ENCODE results near the gene PNLDC1. TPM values are rescaled to one million over a fixed set of nuclear protein-coding genes. Genes with fewer than 3 reads are reported as not detected.
A peak's percentile ranks its signal among the peaks of the same experiment; 100 is the strongest.

Gene PNLDC1
- total and polyA plus RNA-seq, 12 donors = 0.09 to 0.72 (median 0.22) TPM; not detected in 6

GRCh38 chr6:159830501-159831372 is 30.7 kb downstream of the PNLDC1 start:
- DNase-seq (no peak), ATAC-seq (peak in 1 of 8 donors; percentile 14)
- no peak overlapping the region for H3K27ac ChIP-seq
- peaks cover 0 to 4% (median 0%) of the 10 kb centered on the region in 7 donors for H3K27me3 ChIP-seq
- H3K4me1 ChIP-seq = peaks cover 0 to 26% (median 7%) of the 10 kb centered on the region in 9 donors
- 64 to 71% methylated on average over 11 of the region's 11 CpGs for WGBS, 2 donors
- H3K4me3 ChIP-seq = no peak overlapping the region
- intact Hi-C loops (cut with DNase I) = no loop called here
- H3K9me3 ChIP-seq = no peaks in the 10 kb centered on the region
- no peaks in the 10 kb centered on the region for H3K36me3 ChIP-seq
- no peak for TF ChIP-seq CTCF (IDR thresholded peaks at IDR 0.05)

GRCh38 chr6:159831373-159831679 is 31.2 kb downstream of the PNLDC1 start:
- intact Hi-C loops (cut with DNase I) = no loop called here
- Histone ChIP-seq H3K27ac (no peak overlapping the region), H3K27me3 (peaks cover 0 to 4% (median 0%) of the 10 kb centered on the region in 7 donors), H3K36me3 (no peaks in the 10 kb centered on the region), H3K4me3 (no peak overlapping the region), H3K9me3 (no peaks in the 10 kb centered on the region), H3K4me1 (peaks cover 0 to 32% (median 13%) of the 10 kb centered on the region in 9 donors)
- WGBS, 2 donors = 86 to 95% methylated on average over 4 of the region's 4 CpGs
- no peak for TF ChIP-seq CTCF (IDR thresholded peaks at IDR 0.05)
- DNase-seq (no peak), ATAC-seq (no peak)

- intact Hi-C loops (cut with DNase I) = no loop called here
- 77 to 80% methylated on average over 4 of the region's 4 CpGs for WGBS, 2 donors
- Histone ChIP-seq H3K27me3 (peaks cover 0 to 4% (median 0%) of the 10 kb centered on the region in 7 donors), H3K27ac (peak overlapping the region in 1 of 10 donors; percentile 28), H3K4me3 (no peak overlapping the region), H3K9me3 (no peaks in the 10 kb centered on the region), H3K4me1 (peaks cover 0 to 44% (median 13%) of the 10 kb centered on the region in 9 donors), H3K36me3 (no peaks in the 10 kb centered on the region)
- TF ChIP-seq CTCF (IDR thresholded peaks at IDR 0.05) = no peak
- ATAC-seq (no peak), DNase-seq (no peak)
These were observed 32.9 kb downstream of the PNLDC1 start for GRCh38 chr6:159832946-159833345.

- no peaks in the 10 kb centered on the region for H3K9me3 ChIP-seq
- ATAC-seq (no peak), DNase-seq (no peak)
- peak overlapping the region in 1 of 10 donors; percentile 28 for H3K27ac ChIP-seq
- TF ChIP-seq CTCF (IDR thresholded peaks at IDR 0.05) = peak in 1 of 9 donors; percentile 15
- H3K4me3 ChIP-seq = no peak overlapping the region
- H3K4me1 ChIP-seq = peaks cover 0 to 44% (median 13%) of the 10 kb centered on the region in 9 donors
- WGBS, 2 donors = 65 to 69% methylated on average over 2 of the region's 2 CpGs
- H3K27me3 ChIP-seq = peaks cover 0 to 4% (median 0%) of the 10 kb centered on the region in 7 donors
- no peaks in the 10 kb centered on the region for H3K36me3 ChIP-seq
- intact Hi-C loops (cut with DNase I) = no loop called here
These were observed 33.5 kb downstream of the PNLDC1 start for GRCh38 chr6:159833556-159833955.
